Activated naive CD8-positive, alpha-beta T cell treated with anti-CD3 and anti-CD28 coated beads, Interleukin-2, amount 50 U/mL, for 16 hours (primary cell): Measurements from ENCODE around the gene DNASE1L1.

Experiments used
- DNase-seq: peaks from one replicate; pipeline ENCODE4 v3.0.0-alpha.2; 2020; ENCODE audit warnings: low read depth, low spot score

Gene DNASE1L1

GRCh38 chrX:154352012-154352401 is 57.0 kb downstream of the DNASE1L1 start:
- DNase-seq = no peak
